H9 (cell line): ENCODE measurements around the gene UGT2B15. TPM values are rescaled to one million over a fixed set of nuclear protein-coding genes. Genes with fewer than 3 reads are reported as not detected.

ENCODE experiments used
- DNase-seq: peaks from one replicate; pipeline ENCODE4 v3.0.0-alpha.2; 2017
- H2AFZ ChIP-seq: one replicate; pipeline ENCODE4 v1.6.1; 2013; ENCODE audit warnings: mild to moderate bottlenecking, low read length, control low read depth, moderate library complexity
- H2AK5ac ChIP-seq: 2 replicates; pipeline ENCODE4 v1.6.1; 2013; ENCODE audit warnings: low read length, control low read depth, mixed read lengths; ENCODE audit not compliant: insufficient read length
- H2BK120ac ChIP-seq: one replicate; pipeline ENCODE4 v1.6.1; 2013; ENCODE audit warnings: low read depth, mild to moderate bottlenecking, low read length, control low read depth, inconsistent platforms; ENCODE audit not compliant: poor library complexity, severe bottlenecking
- H2BK12ac ChIP-seq: 2 replicates; pipeline ENCODE4 v1.6.1; 2013; ENCODE audit warnings: low read length, control low read depth, mixed read lengths, low read depth; ENCODE audit not compliant: insufficient read length
- H2BK15ac ChIP-seq: 2 replicates; pipeline ENCODE4 v1.6.1; 2013; ENCODE audit warnings: low read depth, low read length, control low read depth
- H2BK20ac ChIP-seq: one replicate; pipeline ENCODE4 v1.6.1; 2013; ENCODE audit warnings: low read depth, mild to moderate bottlenecking, low read length, control low read depth, inconsistent platforms; ENCODE audit not compliant: poor library complexity, severe bottlenecking
- H2BK5ac ChIP-seq: 2 replicates; pipeline ENCODE4 v1.6.1; 2013; ENCODE audit warnings: low read length, control low read depth, mixed read lengths; ENCODE audit not compliant: insufficient read length
- H3K14ac ChIP-seq: 2 replicates; pipeline ENCODE4 v1.6.1; 2013; ENCODE audit warnings: low read length, control low read depth; ENCODE audit not compliant: insufficient read depth
- H3K18ac ChIP-seq: 2 replicates; pipeline ENCODE4 v1.6.1; 2013; ENCODE audit warnings: low read depth, mild to moderate bottlenecking, mixed read lengths, low read length, control low read depth; ENCODE audit not compliant: insufficient read length
- H3K23ac ChIP-seq: 2 replicates; pipeline ENCODE4 v1.6.1; 2013; ENCODE audit warnings: low read length, control low read depth, mixed read lengths, low read depth; ENCODE audit not compliant: insufficient read length
- H3K23me2 ChIP-seq: 2 replicates; pipeline ENCODE4 v1.6.1; 2013; ENCODE audit warnings: low read depth, mild to moderate bottlenecking, mixed read lengths, low read length, control low read depth; ENCODE audit not compliant: insufficient read length, poor library complexity, severe bottlenecking
- H3K27ac ChIP-seq: 2 replicates; pipeline ENCODE4 v1.5.1; 2013; ENCODE audit warnings: low read length, control low read depth, mixed read lengths, low read depth; ENCODE audit not compliant: insufficient read length
- H3K27me3 ChIP-seq: 2 replicates; pipeline ENCODE4 v1.6.1; 2013; ENCODE audit warnings: low read length, control low read depth, inconsistent platforms; ENCODE audit not compliant: insufficient read depth
- H3K4ac ChIP-seq: 2 replicates; pipeline ENCODE4 v1.6.1; 2013; ENCODE audit warnings: low read depth, mild to moderate bottlenecking, control low read depth, inconsistent platforms, low read length, moderate library complexity
- H3K4me1 ChIP-seq: 2 replicates; pipeline ENCODE4 v1.6.1; 2013; ENCODE audit warnings: low read length, control low read depth, inconsistent platforms; ENCODE audit not compliant: insufficient read depth
- H3K4me2 ChIP-seq: 2 replicates; pipeline ENCODE4 v1.6.1; 2013; ENCODE audit warnings: low read length, control low read depth, mixed read lengths; ENCODE audit not compliant: insufficient read length, insufficient read depth
- H3K56ac ChIP-seq: 2 replicates; pipeline ENCODE4 v1.6.1; 2013; ENCODE audit warnings: low read depth, mild to moderate bottlenecking, mixed read lengths, low read length, control low read depth; ENCODE audit not compliant: insufficient read length
- H3K79me1 ChIP-seq: 2 replicates; pipeline ENCODE4 v1.6.1; 2013; ENCODE audit warnings: low read depth, mild to moderate bottlenecking, moderate library complexity, low read length, control low read depth, inconsistent platforms; ENCODE audit not compliant: insufficient read depth, poor library complexity, severe bottlenecking
- H3K79me2 ChIP-seq: 2 replicates; pipeline ENCODE4 v1.6.1; 2013; ENCODE audit warnings: low read length, control low read depth, inconsistent platforms; ENCODE audit not compliant: insufficient read depth
- H3K9ac ChIP-seq: 2 replicates; pipeline ENCODE4 v1.6.1; 2013; ENCODE audit warnings: low read length, control low read depth, mixed read lengths; ENCODE audit not compliant: insufficient read length; ENCODE audit errors: extremely low read depth
- H3K9me3 ChIP-seq: one replicate; pipeline ENCODE4 v1.6.1; 2013; ENCODE audit warnings: low read depth, low read length, inconsistent platforms; ENCODE audit not compliant: control insufficient read depth
- H3T11ph ChIP-seq: one replicate; pipeline ENCODE4 v1.6.1; 2013; ENCODE audit warnings: mild to moderate bottlenecking, low read length, control low read depth, inconsistent platforms
- H4K20me1 ChIP-seq: one replicate; pipeline ENCODE4 v1.6.1; 2013; ENCODE audit not compliant: control insufficient read depth, insufficient read length, insufficient read depth
- H4K5ac ChIP-seq: 2 replicates; pipeline ENCODE4 v1.6.1; 2013; ENCODE audit warnings: low read depth, mild to moderate bottlenecking, mixed read lengths, low read length, control low read depth; ENCODE audit not compliant: insufficient read length
- H4K8ac ChIP-seq: replicated peaks from 2 replicates; pipeline ENCODE4 v1.6.1; 2013; ENCODE audit warnings: low read length, control low read depth, mixed read lengths, low read depth; ENCODE audit not compliant: insufficient read length
- H4K91ac ChIP-seq: 2 replicates; pipeline ENCODE4 v1.6.1; 2013; ENCODE audit warnings: low read depth, mild to moderate bottlenecking, moderate library complexity, mixed read lengths, low read length, control low read depth; ENCODE audit not compliant: insufficient read length
- H3K27ac Mint-ChIP-seq, 3 experiments: 2 replicates in 2 of 3; 3 replicates in 1 of 3; pipeline ENCODE4 v1.8.0; 2020 to 2021; ENCODE audit warnings: mixed read lengths in 3 of 3, mild to moderate bottlenecking in 1 of 3, moderate library complexity in 1 of 3
- H3K27me3 Mint-ChIP-seq: 2 replicates; pipeline ENCODE4 v1.8.0; 2021; ENCODE audit warnings: low read depth, mild to moderate bottlenecking, moderate library complexity, mixed read lengths
- H3K36me3 Mint-ChIP-seq, 3 experiments: 2 replicates in 2 of 3; 3 replicates in 1 of 3; pipeline ENCODE4 v1.8.0; 2020 to 2021; ENCODE audit warnings: low read depth in 3 of 3, mixed read lengths in 3 of 3; ENCODE audit not compliant: insufficient read depth in 1 of 3
- H3K4me1 Mint-ChIP-seq, 2 experiments: 2 replicates each; pipeline ENCODE4 v1.8.0; 2020; ENCODE audit warnings: mixed read lengths in 2 of 2
- H3K4me3 Mint-ChIP-seq, 2 experiments: 2 replicates in 1 of 2; 3 replicates in 1 of 2; pipeline ENCODE4 v1.8.0; 2020 to 2021; ENCODE audit warnings: mild to moderate bottlenecking in 2 of 2, mixed read lengths in 2 of 2, moderate library complexity in 1 of 2
- H3K9me3 Mint-ChIP-seq, 2 experiments: 2 replicates in 1 of 2; 3 replicates in 1 of 2; pipeline ENCODE4 v1.8.0; 2020; ENCODE audit warnings: mild to moderate bottlenecking in 2 of 2, mixed read lengths in 2 of 2, moderate library complexity in 1 of 2
- WGBS: extraction: QIAGEN DNeasy Blood & Tissue Kit; methylation state at CpG from one replicate; pipeline ENCODE4 v1.1.7; 2013; ENCODE audit warnings: missing lambda C conversion rate, low lambda C conversion rate, mixed read lengths; ENCODE audit not compliant: insufficient read length; ENCODE audit errors: extremely low coverage; 5-methylcytosine and 5-hydroxymethylcytosine counted together
- total RNA-seq: library from RNA; stranded (reverse); gene quantifications from 2 replicates; pipeline ENCODE4 v1.2.1, GENCODE V29; 2021
- TF ChIP-seq, protein P1 (sequence below): fragments of 200-600 bp; sonication (generic); conservative IDR thresholded peaks from 3 replicates; pipeline ENCODE4 v1.8.0; 2021; ENCODE audit warnings: antibody characterized with exemption, mild to moderate bottlenecking

The UGT2B15 gene
- total RNA-seq, 1 experiment from 2014 or later: not detected

DNA sequence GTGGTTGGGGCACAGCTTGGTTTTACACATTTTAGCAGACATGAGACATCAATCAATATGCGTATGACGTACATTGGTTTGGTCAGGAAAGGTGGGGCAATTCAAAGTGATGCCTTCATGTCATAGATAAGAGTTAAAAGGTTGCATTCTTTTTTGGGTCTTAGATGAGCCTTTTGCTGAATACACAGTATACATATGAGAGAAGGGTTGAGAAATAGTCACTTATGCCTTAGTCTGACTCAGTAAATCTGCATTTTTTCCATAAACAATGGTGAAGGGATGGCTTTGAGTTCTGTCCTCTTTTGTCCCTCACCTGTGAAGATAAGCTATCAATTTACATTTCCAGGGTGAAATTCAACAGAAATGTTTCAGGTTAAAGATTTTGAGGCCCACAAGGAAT, 43.9 kb upstream of the UGT2B15 start:
- H2BK15ac ChIP-seq: no peak overlapping the region
- no peak overlapping the region for H4K5ac ChIP-seq
- H2AK5ac ChIP-seq: no peak overlapping the region
- no CpG with 5 or more reads among the region's 2 CpGs for WGBS
- H3K56ac ChIP-seq: no peak overlapping the region
- no peak for DNase-seq
- H3K4me3 Mint-ChIP-seq: no peak overlapping the region
- H2AFZ ChIP-seq: no peak overlapping the region
- H4K20me1 ChIP-seq: no peaks in the 10 kb centered on the region
- no peak overlapping the region for H2BK12ac ChIP-seq
- no peaks in the 10 kb centered on the region for H3K27me3 ChIP-seq
- no peak overlapping the region for H2BK5ac ChIP-seq
- no peak overlapping the region for H3T11ph ChIP-seq
- no peaks in the 10 kb centered on the region; the same call in 1 of the 2 replicates for H3K4me1 ChIP-seq
- no peaks in the 10 kb centered on the region for H3K23me2 ChIP-seq
- no peak overlapping the region for H3K14ac ChIP-seq
- no peak overlapping the region for H3K27ac ChIP-seq
- no peak overlapping the region for H4K8ac ChIP-seq
- peaks cover 0 to 2% (median 0%) of the 10 kb centered on the region in 3 experiments; a peak in 3 of 7 replicates for H3K36me3 Mint-ChIP-seq
- no peak overlapping the region for H2BK120ac ChIP-seq
- TF ChIP-seq, protein P1, sequence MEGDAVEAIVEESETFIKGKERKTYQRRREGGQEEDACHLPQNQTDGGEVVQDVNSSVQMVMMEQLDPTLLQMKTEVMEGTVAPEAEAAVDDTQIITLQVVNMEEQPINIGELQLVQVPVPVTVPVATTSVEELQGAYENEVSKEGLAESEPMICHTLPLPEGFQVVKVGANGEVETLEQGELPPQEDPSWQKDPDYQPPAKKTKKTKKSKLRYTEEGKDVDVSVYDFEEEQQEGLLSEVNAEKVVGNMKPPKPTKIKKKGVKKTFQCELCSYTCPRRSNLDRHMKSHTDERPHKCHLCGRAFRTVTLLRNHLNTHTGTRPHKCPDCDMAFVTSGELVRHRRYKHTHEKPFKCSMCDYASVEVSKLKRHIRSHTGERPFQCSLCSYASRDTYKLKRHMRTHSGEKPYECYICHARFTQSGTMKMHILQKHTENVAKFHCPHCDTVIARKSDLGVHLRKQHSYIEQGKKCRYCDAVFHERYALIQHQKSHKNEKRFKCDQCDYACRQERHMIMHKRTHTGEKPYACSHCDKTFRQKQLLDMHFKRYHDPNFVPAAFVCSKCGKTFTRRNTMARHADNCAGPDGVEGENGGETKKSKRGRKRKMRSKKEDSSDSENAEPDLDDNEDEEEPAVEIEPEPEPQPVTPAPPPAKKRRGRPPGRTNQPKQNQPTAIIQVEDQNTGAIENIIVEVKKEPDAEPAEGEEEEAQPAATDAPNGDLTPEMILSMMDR: no peak
- H3K9ac ChIP-seq: no peak overlapping the region
- no peak overlapping the region for H3K18ac ChIP-seq
- no peak overlapping the region for H4K91ac ChIP-seq
- H3K27ac Mint-ChIP-seq: peak overlapping the region in 2 of 3 experiments; percentile 40 to 71; a peak in 3 of 7 replicates
- peaks cover under 1% of the 10 kb centered on the region in 2 experiments; a peak in 2 of 5 replicates for H3K9me3 Mint-ChIP-seq
- no peaks in the 10 kb centered on the region for H3K9me3 ChIP-seq
- no peak overlapping the region for H2BK20ac ChIP-seq
- no peak overlapping the region for H3K4ac ChIP-seq
- H3K79me2 ChIP-seq: no peaks in the 10 kb centered on the region
- peaks cover 8% of the 10 kb centered on the region in 2 experiments for H3K4me1 Mint-ChIP-seq
- no peak overlapping the region for H3K23ac ChIP-seq
- H3K79me1 ChIP-seq: no peaks in the 10 kb centered on the region
- H3K27me3 Mint-ChIP-seq: no peaks in the 10 kb centered on the region
- H3K4me2 ChIP-seq: no peak overlapping the region
